Prostate gland (tissue), 2 donors: ENCODE results near the gene EXOC8.

Experiments
- POLR2A ChIP-seq: fragments of 450-650 bp; IDR thresholded peaks from one replicate; pipeline ENCODE4 v1.6.1; 2016; ENCODE audit warnings: antibody characterized with exemption, mild to moderate bottlenecking
- POLR2AphosphoS5 ChIP-seq: sonication (generic); formaldehyde crosslinking; IDR thresholded peaks from one replicate; pipeline ENCODE4 v1.6.1; 2017; ENCODE audit warnings: antibody characterized with exemption
- TF ChIP-seq, protein P1 (sequence below), 4 experiments: fragments of 200-600 bp in 2 of 4; fragments of 450-650 bp in 2 of 4; sonication (generic) in 2 of 4; IDR thresholded peaks; 1 replicate in 3 of 4; 2 replicates in 1 of 4; pipeline ENCODE4 v1.5.1; 2016 to 2019; ENCODE audit warnings: antibody characterized with exemption in 4 of 4, mild to moderate bottlenecking in 2 of 4, moderate library complexity in 2 of 4

- TF ChIP-seq, protein P1, sequence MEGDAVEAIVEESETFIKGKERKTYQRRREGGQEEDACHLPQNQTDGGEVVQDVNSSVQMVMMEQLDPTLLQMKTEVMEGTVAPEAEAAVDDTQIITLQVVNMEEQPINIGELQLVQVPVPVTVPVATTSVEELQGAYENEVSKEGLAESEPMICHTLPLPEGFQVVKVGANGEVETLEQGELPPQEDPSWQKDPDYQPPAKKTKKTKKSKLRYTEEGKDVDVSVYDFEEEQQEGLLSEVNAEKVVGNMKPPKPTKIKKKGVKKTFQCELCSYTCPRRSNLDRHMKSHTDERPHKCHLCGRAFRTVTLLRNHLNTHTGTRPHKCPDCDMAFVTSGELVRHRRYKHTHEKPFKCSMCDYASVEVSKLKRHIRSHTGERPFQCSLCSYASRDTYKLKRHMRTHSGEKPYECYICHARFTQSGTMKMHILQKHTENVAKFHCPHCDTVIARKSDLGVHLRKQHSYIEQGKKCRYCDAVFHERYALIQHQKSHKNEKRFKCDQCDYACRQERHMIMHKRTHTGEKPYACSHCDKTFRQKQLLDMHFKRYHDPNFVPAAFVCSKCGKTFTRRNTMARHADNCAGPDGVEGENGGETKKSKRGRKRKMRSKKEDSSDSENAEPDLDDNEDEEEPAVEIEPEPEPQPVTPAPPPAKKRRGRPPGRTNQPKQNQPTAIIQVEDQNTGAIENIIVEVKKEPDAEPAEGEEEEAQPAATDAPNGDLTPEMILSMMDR (IDR thresholded peaks at IDR 0.05) = no peak
- TF ChIP-seq POLR2AphosphoS5 (no peak), POLR2A (no peak)
Observed at GRCh38 chr1:231340328-231341013, 2.8 kb upstream of the EXOC8 start.
